ENCODE results near the gene SSX2IP.

The SSX2IP gene

DNA sequence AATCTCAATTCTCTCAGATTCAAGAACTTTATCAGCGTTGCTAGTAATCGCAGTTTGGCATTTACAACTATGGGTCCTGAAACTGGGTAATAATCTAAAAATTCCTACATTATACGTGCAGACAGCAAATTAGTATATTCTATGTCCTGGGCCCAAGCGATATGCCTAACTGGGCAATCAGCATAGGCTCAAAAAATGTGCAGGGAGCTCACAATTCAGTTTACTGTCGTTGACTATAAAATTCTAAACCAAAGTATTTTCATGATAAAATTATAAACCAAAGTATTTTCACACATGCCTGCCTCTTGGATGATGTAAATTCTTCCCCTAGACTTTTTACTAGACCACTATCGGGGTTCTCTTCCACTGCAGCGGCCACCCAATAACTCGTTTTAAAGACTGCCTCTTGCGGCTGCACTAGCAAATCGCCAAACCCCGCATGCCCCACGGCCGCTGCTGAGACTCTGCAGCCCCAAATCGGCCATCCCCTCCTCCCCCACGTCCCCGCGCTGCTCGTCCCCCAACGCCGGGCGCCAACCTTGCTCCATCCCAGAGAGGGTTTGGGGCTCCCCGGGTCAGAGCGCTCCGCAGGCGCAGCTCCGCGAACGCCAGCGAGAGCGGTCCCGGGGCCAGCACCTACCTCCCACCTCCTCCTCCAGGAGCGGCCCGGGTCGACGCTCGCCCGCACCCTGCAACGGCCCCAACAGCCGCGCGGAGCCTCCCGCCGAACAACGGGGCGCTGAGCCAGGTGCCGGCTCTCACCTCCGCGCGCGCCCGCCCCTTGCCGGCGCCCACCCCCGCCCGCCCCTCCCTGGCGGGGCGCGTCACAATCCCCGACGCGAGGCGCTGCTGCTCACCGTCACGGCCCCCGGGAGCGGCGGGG is 506 bp downstream of the SSX2IP start (continued):
- TF ChIP-seq, protein P1, sequence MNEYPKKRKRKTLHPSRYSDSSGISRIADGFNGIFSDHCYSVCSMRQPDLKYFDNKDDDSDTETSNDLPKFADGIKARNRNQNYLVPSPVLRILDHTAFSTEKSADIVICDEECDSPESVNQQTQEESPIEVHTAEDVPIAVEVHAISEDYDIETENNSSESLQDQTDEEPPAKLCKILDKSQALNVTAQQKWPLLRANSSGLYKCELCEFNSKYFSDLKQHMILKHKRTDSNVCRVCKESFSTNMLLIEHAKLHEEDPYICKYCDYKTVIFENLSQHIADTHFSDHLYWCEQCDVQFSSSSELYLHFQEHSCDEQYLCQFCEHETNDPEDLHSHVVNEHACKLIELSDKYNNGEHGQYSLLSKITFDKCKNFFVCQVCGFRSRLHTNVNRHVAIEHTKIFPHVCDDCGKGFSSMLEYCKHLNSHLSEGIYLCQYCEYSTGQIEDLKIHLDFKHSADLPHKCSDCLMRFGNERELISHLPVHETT (tag by site-specific recombination; IDR thresholded peaks at IDR 0.05), result no peak
- TF ChIP-seq, protein P2, sequence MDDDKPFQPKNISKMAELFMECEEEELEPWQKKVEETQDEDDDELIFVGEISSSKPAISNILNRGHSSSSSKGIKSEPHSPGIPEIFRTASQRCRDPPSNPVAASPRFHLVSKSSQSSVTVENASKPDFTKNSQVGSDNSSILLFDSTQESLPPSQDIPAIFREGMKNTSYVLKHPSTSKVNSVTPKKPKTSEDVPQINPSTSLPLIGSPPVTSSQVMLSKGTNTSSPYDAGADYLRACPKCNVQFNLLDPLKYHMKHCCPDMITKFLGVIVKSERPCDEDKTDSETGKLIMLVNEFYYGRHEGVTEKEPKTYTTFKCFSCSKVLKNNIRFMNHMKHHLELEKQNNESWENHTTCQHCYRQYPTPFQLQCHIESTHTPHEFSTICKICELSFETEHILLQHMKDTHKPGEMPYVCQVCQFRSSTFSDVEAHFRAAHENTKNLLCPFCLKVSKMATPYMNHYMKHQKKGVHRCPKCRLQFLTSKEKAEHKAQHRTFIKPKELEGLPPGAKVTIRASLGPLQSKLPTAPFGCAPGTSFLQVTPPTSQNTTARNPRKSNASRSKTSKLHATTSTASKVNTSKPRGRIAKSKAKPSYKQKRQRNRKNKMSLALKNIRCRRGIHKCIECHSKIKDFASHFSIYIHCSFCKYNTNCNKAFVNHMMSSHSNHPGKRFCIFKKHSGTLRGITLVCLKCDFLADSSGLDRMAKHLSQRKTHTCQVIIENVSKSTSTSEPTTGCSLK (tag by site-specific recombination; IDR thresholded peaks at IDR 0.05), result no peak
- TF ChIP-seq ZNF239 (tag by site-specific recombination; IDR thresholded peaks at IDR 0.05), result no peak
- TF ChIP-seq, protein P3, sequence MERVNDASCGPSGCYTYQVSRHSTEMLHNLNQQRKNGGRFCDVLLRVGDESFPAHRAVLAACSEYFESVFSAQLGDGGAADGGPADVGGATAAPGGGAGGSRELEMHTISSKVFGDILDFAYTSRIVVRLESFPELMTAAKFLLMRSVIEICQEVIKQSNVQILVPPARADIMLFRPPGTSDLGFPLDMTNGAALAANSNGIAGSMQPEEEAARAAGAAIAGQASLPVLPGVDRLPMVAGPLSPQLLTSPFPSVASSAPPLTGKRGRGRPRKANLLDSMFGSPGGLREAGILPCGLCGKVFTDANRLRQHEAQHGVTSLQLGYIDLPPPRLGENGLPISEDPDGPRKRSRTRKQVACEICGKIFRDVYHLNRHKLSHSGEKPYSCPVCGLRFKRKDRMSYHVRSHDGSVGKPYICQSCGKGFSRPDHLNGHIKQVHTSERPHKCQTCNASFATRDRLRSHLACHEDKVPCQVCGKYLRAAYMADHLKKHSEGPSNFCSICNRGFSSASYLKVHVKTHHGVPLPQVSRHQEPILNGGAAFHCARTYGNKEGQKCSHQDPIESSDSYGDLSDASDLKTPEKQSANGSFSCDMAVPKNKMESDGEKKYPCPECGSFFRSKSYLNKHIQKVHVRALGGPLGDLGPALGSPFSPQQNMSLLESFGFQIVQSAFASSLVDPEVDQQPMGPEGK (tag by site-specific recombination; IDR thresholded peaks at IDR 0.05), result peak; percentile 62
- peak; percentile 62; the same call in 1 of the 2 replicates for TF ChIP-seq MZF1 (tag by site-specific recombination; IDR thresholded peaks at IDR 0.05; ENCODE audit: borderline replicate concordance)
- no peak for TF ChIP-seq ZNF629 (tag by site-specific recombination; IDR thresholded peaks at IDR 0.05)
- TF ChIP-seq ZNF654 (tag by site-specific recombination; IDR thresholded peaks at IDR 0.05; ENCODE audit: low read depth), result no peak
- TF ChIP-seq TRIM28 (IDR thresholded peaks at IDR 0.05; ENCODE audit: borderline replicate concordance, low read length), result no peak
- no peak for TF ChIP-seq OSR2 (tag by site-specific recombination; IDR thresholded peaks at IDR 0.05)
- TF ChIP-seq EGR2 (tag by site-specific recombination; IDR thresholded peaks at IDR 0.05; ENCODE audit: low read depth), result peak; percentile 72
- TF ChIP-seq, protein P4, sequence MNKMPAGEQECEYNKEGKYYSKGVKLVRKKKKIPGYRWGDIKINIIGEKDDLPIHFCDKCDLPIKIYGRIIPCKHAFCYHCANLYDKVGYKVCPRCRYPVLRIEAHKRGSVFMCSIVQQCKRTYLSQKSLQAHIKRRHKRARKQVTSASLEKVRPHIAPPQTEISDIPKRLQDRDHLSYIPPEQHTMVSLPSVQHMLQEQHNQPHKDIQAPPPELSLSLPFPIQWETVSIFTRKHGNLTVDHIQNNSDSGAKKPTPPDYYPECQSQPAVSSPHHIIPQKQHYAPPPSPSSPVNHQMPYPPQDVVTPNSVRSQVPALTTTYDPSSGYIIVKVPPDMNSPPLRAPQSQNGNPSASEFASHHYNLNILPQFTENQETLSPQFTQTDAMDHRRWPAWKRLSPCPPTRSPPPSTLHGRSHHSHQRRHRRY (tag by site-specific recombination; IDR thresholded peaks at IDR 0.05), result no peak
- no peak for TF ChIP-seq KLF7 (tag by site-specific recombination; IDR thresholded peaks at IDR 0.05; ENCODE audit: borderline replicate concordance)
- peak; percentile 17; the same call in 1 of the 2 replicates for TF ChIP-seq KLF8 (tag by site-specific recombination; IDR thresholded peaks at IDR 0.05)
- TF ChIP-seq ZNF555 (tag by site-specific recombination; conservative IDR thresholded peaks at IDR 0.05), result no peak
- no peak for TF ChIP-seq RBAK (tag by site-specific recombination; IDR thresholded peaks at IDR 0.05)
- TF ChIP-seq ZNF548 (tag by site-specific recombination; IDR thresholded peaks at IDR 0.05), result no peak
- 0 out of 2 replicates have a peak, but pooled peaks have one; percentile 50 for TF ChIP-seq ZFP37 (tag by site-specific recombination; IDR thresholded peaks at IDR 0.05)
- TF ChIP-seq, protein P5, sequence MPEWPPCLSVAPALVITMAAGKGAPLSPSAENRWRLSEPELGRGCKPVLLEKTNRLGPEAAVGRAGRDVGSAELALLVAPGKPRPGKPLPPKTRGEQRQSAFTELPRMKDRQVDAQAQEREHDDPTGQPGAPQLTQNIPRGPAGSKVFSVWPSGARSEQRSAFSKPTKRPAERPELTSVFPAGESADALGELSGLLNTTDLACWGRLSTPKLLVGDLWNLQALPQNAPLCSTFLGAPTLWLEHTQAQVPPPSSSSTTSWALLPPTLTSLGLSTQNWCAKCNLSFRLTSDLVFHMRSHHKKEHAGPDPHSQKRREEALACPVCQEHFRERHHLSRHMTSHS (tag by site-specific recombination; IDR thresholded peaks at IDR 0.05), result no peak
- TF ChIP-seq, protein P6, sequence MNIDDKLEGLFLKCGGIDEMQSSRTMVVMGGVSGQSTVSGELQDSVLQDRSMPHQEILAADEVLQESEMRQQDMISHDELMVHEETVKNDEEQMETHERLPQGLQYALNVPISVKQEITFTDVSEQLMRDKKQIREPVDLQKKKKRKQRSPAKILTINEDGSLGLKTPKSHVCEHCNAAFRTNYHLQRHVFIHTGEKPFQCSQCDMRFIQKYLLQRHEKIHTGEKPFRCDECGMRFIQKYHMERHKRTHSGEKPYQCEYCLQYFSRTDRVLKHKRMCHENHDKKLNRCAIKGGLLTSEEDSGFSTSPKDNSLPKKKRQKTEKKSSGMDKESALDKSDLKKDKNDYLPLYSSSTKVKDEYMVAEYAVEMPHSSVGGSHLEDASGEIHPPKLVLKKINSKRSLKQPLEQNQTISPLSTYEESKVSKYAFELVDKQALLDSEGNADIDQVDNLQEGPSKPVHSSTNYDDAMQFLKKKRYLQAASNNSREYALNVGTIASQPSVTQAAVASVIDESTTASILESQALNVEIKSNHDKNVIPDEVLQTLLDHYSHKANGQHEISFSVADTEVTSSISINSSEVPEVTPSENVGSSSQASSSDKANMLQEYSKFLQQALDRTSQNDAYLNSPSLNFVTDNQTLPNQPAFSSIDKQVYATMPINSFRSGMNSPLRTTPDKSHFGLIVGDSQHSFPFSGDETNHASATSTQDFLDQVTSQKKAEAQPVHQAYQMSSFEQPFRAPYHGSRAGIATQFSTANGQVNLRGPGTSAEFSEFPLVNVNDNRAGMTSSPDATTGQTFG (tag by site-specific recombination; IDR thresholded peaks at IDR 0.05; ENCODE audit: borderline replicate concordance), result no peak
- TF ChIP-seq, protein P7, sequence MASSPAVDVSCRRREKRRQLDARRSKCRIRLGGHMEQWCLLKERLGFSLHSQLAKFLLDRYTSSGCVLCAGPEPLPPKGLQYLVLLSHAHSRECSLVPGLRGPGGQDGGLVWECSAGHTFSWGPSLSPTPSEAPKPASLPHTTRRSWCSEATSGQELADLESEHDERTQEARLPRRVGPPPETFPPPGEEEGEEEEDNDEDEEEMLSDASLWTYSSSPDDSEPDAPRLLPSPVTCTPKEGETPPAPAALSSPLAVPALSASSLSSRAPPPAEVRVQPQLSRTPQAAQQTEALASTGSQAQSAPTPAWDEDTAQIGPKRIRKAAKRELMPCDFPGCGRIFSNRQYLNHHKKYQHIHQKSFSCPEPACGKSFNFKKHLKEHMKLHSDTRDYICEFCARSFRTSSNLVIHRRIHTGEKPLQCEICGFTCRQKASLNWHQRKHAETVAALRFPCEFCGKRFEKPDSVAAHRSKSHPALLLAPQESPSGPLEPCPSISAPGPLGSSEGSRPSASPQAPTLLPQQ (tag by site-specific recombination; IDR thresholded peaks at IDR 0.05), result peak; percentile 80; the same call in 1 of the 2 replicates
- TF ChIP-seq ZNF324 (tag by site-specific recombination; IDR thresholded peaks at IDR 0.05), result 0 out of 2 replicates have a peak, but pooled peaks have one; percentile 35
- peak; percentile 88 for TF ChIP-seq ZBTB20 (tag by site-specific recombination; IDR thresholded peaks at IDR 0.05)
- TF ChIP-seq ZBTB21 (tag by site-specific recombination; IDR thresholded peaks at IDR 0.05), result no peak
- TF ChIP-seq ZNF24 (tag by site-specific recombination; IDR thresholded peaks at IDR 0.05), result no peak
- TF ChIP-seq ZNF596 (tag by site-specific recombination; IDR thresholded peaks at IDR 0.05), result no peak
- TF ChIP-seq, protein P8, sequence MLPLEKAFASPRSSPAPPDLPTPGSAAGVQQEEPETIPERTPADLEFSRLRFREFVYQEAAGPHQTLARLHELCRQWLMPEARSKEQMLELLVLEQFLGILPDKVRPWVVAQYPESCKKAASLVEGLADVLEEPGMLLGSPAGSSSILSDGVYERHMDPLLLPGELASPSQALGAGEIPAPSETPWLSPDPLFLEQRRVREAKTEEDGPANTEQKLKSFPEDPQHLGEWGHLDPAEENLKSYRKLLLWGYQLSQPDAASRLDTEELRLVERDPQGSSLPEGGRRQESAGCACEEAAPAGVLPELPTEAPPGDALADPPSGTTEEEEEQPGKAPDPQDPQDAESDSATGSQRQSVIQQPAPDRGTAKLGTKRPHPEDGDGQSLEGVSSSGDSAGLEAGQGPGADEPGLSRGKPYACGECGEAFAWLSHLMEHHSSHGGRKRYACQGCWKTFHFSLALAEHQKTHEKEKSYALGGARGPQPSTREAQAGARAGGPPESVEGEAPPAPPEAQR (tag by site-specific recombination; IDR thresholded peaks at IDR 0.05), result no peak
